Testis (tissue), 2 donors: ENCODE data around the gene OSBPL8.

Experiments
- CTCF ChIP-seq, 3 experiments: fragments of 450-650 bp in 2 of 3; fragments of 200-600 bp in 1 of 3; sonication (generic) in 1 of 3; IDR thresholded peaks; one replicate each; pipeline ENCODE4 v1.5.1; 2016 to 2019; ENCODE audit warnings: antibody characterized with exemption in 3 of 3, mild to moderate bottlenecking in 2 of 3, moderate library complexity in 1 of 3
- POLR2A ChIP-seq: fragments of 450-650 bp; IDR thresholded peaks from one replicate; pipeline ENCODE4 v1.6.1; 2017; ENCODE audit warnings: antibody characterized with exemption, mild to moderate bottlenecking, moderate library complexity

GRCh38 chr12:76445462-76445861, 114.1 kb downstream of the OSBPL8 start:
- TF ChIP-seq POLR2A (no peak), CTCF (IDR thresholded peaks at IDR 0.05) (no peak)
